IPS-15b (cell line): ENCODE data around the gene RAC3.

ENCODE experiments used
- H3K27me3 ChIP-seq: one replicate; pipeline ENCODE4 v1.6.1; 2013; ENCODE audit warnings: low read length; ENCODE audit not compliant: control insufficient read depth, insufficient read depth
- H3K36me3 ChIP-seq: one replicate; pipeline ENCODE4 v1.6.1; 2013; ENCODE audit warnings: low read length; ENCODE audit not compliant: control insufficient read depth, insufficient read depth
- H3K4me1 ChIP-seq: one replicate; pipeline ENCODE4 v1.6.1; 2013; ENCODE audit warnings: mild to moderate bottlenecking, low read length; ENCODE audit not compliant: control insufficient read depth, insufficient read depth
- H3K4me3 ChIP-seq: one replicate; pipeline ENCODE4 v1.5.1; 2013; ENCODE audit warnings: low read depth, low read length
- H3K9ac ChIP-seq: one replicate; pipeline ENCODE4 v1.6.1; 2013; ENCODE audit warnings: low read depth, mild to moderate bottlenecking, low read length
- H3K9me3 ChIP-seq: one replicate; pipeline ENCODE4 v1.6.1; 2013; ENCODE audit warnings: mild to moderate bottlenecking, low read length; ENCODE audit not compliant: control insufficient read depth, insufficient read depth

The RAC3 gene

DNA sequence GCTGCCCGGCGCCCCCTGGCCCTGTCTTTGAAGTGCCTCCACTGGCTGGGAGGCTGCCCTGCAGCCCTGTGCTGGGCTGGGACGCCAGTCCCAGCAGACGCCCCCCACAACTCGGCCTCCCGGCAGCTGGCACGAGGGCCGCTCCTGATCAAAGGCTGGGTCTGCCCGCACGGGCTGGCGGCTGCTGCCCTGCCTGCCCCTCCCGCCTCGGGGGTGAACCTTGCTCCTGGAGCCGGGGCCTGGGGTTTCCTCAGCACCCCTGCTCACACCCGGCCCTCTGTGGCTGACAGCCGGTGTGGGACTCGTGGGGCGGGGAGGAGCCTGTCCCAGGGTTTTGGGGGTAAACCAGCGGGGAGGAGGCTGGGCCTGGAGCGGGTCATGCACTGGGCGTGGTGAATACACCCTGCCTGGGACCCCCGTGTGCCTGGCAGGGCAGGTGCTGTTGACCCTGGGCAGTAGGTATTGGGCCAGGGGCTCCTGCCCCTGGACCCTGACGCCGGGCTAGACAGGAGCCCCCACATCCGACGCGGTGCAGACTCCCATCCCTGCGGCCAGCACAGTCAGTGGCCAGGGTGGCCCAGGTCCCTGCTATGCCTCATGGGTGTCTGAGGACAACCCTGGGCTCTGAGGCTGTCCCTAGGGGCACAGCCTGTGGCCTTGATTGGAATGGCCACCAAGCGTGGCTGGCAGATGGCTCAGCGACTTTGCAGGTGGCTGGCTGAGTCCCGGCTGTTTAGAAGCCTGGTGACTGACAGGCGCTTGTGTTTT lies 30.5 kb upstream of the RAC3 start:
- H3K9ac ChIP-seq, result no peak overlapping the region
- no peak overlapping the region for H3K4me3 ChIP-seq
- H3K9me3 ChIP-seq, result no peaks in the 10 kb centered on the region
- no peaks in the 10 kb centered on the region for H3K4me1 ChIP-seq
- H3K27me3 ChIP-seq, result no peaks in the 10 kb centered on the region
- H3K36me3 ChIP-seq, result peaks cover 7% of the 10 kb centered on the region

DNA sequence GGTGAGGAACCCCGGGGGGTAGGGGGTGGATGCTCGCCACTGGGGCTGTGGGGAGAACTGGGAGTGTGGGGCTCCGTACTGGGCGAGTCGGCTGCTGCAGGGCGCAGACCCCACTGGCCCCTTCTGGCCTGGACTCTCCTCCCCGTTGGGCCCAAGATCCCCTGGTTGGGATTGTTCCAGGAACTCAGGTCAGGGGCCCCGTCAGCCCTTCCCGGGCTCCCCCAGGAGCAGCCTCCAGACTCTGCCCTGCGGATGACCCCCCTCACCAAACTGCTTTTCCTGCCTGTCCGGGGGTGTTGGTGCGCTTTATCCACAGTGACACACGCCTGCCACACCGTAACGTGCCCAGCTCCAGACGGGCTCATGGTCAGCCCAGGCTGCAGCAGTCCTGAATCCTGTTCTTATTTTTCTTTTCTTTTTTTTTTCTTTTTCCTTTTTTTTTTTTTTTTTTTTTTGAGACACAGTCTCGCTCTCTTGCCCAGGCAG lies 29.9 kb upstream of the RAC3 start:
- Histone ChIP-seq H3K9ac (no peak overlapping the region), H3K27me3 (no peaks in the 10 kb centered on the region), H3K36me3 (peaks cover 6% of the 10 kb centered on the region), H3K4me1 (no peaks in the 10 kb centered on the region), H3K4me3 (no peak overlapping the region), H3K9me3 (no peaks in the 10 kb centered on the region)

DNA sequence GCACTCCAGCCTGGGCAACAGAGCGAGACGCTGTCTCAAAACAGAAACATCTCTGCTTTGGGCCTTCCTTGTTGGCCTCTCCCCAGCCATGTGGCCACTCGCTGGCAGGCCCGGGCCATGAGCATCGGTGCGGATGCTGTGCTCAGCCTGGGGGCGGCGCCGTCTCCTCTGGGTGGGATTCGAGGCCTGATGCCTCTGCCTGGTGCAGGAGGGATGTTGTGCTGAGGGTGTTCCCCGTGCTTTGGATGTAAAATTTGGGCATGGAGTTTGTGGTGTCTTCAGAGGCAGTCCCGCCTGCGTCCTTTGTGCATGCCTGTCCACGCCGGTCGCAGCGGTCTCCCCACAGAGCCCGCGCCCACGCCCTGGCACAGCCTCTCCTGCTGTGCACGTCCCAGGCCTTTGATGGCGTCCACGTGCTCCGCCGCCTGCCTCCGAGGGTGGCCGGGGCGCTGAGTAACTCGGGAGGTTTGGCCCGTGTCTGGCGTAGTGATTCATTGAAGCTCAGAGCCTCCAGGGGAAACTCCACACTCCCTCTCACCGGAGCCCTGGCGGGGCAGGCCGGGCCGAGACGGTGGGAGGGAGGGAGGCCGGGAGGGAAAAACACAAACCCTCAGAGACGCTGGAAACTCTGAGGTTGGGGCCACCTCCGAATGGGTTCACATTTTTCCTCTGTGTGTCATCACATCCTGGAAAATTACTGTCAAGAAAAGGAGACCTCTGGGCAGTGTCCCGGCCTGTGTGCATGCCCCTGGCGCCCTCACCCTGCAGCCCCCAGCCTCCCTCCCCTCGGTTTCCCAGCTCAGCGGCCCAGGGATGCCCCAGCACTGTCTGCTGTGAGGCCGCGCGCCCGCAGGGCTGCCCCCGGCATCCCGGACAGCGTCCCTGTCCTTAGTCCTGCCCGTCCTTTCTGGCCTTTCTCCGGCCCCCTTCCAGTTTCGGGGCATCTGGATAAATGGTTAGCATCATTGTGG lies 27.8 kb upstream of the RAC3 start:
- Histone ChIP-seq H3K4me3 (no peak overlapping the region), H3K9me3 (no peaks in the 10 kb centered on the region), H3K36me3 (peaks cover 2% of the 10 kb centered on the region), H3K27me3 (no peaks in the 10 kb centered on the region), H3K9ac (no peak overlapping the region), H3K4me1 (no peaks in the 10 kb centered on the region)

GRCh38 chr17:82004517-82005455 lies 26.7 kb upstream of the RAC3 start:
- H3K4me3 ChIP-seq, result no peak overlapping the region
- H3K36me3 ChIP-seq, result peaks cover 2% of the 10 kb centered on the region
- no peaks in the 10 kb centered on the region for H3K9me3 ChIP-seq
- no peak overlapping the region for H3K9ac ChIP-seq
- no peaks in the 10 kb centered on the region for H3K4me1 ChIP-seq
- H3K27me3 ChIP-seq, result no peaks in the 10 kb centered on the region

GRCh38 chr17:82005701-82006348 lies 25.7 kb upstream of the RAC3 start:
- Histone ChIP-seq H3K4me3 (no peak overlapping the region), H3K36me3 (no peaks in the 10 kb centered on the region), H3K4me1 (no peaks in the 10 kb centered on the region), H3K9me3 (no peaks in the 10 kb centered on the region), H3K27me3 (no peaks in the 10 kb centered on the region), H3K9ac (no peak overlapping the region)

- H3K4me3 ChIP-seq, result no peak overlapping the region
- no peaks in the 10 kb centered on the region for H3K4me1 ChIP-seq
- H3K9me3 ChIP-seq, result no peaks in the 10 kb centered on the region
- H3K36me3 ChIP-seq, result no peaks in the 10 kb centered on the region
- no peak overlapping the region for H3K9ac ChIP-seq
- H3K27me3 ChIP-seq, result no peaks in the 10 kb centered on the region
Observed at GRCh38 chr17:82006468-82007227, 24.8 kb upstream of the RAC3 start.

- Histone ChIP-seq H3K9me3 (no peaks in the 10 kb centered on the region), H3K4me3 (no peak overlapping the region), H3K9ac (no peak overlapping the region), H3K36me3 (no peaks in the 10 kb centered on the region), H3K27me3 (no peaks in the 10 kb centered on the region), H3K4me1 (no peaks in the 10 kb centered on the region)
Observed at GRCh38 chr17:82007228-82007494, 24.3 kb upstream of the RAC3 start.

DNA sequence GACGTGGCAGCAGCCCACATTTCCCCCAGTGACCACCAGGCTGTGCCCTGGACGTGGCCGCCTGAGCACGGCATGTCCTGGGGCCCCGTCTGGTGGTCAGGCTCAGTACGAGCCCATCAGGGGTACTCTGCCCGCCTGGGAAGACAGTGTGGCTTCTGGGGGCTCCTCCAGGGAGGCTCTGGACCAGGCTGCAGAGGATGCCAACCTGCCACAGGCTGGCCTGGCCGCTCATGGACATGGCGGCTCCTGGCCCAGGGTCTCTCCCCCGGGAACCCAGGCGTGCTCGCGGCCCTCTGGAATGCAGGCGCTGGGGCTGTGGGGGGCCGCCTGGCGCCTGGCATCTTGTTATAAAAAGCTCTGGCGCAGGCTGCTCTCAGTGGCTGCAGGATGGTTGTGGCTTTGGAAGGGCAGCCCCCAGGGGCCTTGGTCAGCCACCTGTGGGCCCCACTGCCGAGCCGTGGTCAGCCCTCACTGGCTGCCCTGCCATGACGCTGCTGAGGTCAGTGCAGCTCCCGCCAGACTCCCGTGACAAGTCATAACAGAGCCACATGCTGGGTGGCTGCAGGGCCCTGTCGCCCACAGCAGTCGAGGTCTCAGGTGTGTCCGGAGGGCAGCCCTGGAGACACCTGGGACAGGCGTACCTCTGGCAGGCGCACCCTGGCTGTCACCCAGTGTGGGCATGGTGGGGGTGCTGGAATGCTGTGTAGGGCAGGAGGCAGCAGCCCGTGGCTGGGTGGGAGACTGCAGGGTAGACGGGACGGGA lies 23.8 kb upstream of the RAC3 start:
- Histone ChIP-seq H3K4me3 (no peak overlapping the region), H3K4me1 (no peaks in the 10 kb centered on the region), H3K36me3 (peaks cover 3% of the 10 kb centered on the region), H3K9ac (no peak overlapping the region), H3K27me3 (no peaks in the 10 kb centered on the region), H3K9me3 (no peaks in the 10 kb centered on the region)

- Histone ChIP-seq H3K4me1 (no peaks in the 10 kb centered on the region), H3K9ac (no peak overlapping the region), H3K4me3 (no peak overlapping the region), H3K27me3 (no peaks in the 10 kb centered on the region), H3K9me3 (no peaks in the 10 kb centered on the region), H3K36me3 (peaks cover 4% of the 10 kb centered on the region)
Observed at GRCh38 chr17:82008258-82008940, 23.1 kb upstream of the RAC3 start.

DNA sequence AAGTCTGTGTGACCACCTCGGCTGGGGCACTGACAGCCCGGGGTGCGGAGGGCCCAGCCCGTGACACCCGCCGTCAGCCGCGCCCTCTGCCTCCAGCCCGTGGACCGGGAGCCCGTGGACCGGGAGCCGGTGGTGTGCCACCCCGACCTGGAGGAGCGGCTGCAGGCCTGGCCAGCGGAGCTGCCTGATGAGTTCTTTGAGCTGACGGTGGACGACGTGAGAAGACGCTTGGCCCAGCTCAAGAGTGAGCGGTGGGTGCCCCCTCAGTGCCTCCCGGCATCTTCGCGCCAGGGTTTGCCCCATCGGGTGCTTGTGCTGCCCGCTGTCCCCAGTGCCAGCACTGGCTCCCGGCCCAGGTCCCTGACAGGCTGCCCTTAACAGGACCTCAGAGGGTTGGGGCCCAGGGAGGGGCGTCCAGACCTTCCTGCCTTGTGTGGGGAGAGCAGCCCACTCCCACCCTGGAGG lies 22.5 kb upstream of the RAC3 start:
- Histone ChIP-seq H3K9ac (no peak overlapping the region), H3K4me1 (no peaks in the 10 kb centered on the region), H3K4me3 (no peak overlapping the region), H3K27me3 (no peaks in the 10 kb centered on the region), H3K36me3 (peaks cover 4% of the 10 kb centered on the region), H3K9me3 (no peaks in the 10 kb centered on the region)
